ENCODE data around the gene DHRS7B. TPM values are rescaled to one million over a fixed set of nuclear protein-coding genes. Genes with fewer than 3 reads are reported as not detected.
A peak's percentile ranks its signal among the peaks of the same experiment; 100 is the strongest.
"Not testable (repeated sequence)": the region's sequence is repeated elsewhere in the genome, so short reads cannot be mapped to it uniquely, and the experiment has no call there.

The DHRS7B gene
- total RNA-seq, 1 donor from 2014 or later: 19.9 TPM

DNA sequence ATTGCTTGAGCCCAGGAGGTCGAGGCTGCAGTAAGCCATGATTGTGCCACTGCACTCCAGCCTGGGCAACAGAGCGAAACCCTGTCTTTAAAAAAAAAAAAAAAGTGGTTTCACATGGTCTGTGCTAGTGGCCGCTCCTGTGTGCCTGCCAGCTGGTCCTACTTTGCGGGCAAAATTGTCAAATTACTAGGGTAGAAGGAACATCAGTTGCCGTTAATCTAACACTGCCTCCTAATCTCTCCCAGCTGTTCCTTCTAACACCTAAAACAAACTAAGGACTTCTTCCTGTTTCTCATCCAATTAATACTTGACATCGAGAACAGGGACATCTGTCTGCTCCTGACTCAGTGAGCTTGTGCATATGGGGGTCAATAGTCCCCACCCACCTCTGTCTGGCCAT, 63.3 kb downstream of the DHRS7B start:
- no peak overlapping the region for H3K4me3 Mint-ChIP-seq (ENCODE audit: low read depth)
- no peak for DNase-seq (ENCODE audit: low spot score, unreplicated experiment)
- H3K27ac Mint-ChIP-seq: no peak overlapping the region
- H3K27me3 Mint-ChIP-seq: no peaks in the 10 kb centered on the region
- no peaks in the 10 kb centered on the region for H3K4me1 Mint-ChIP-seq (ENCODE audit: low read depth)
- H3K36me3 Mint-ChIP-seq (ENCODE audit: insufficient read depth): peaks cover 13% of the 10 kb centered on the region
- TF ChIP-seq, protein P1, sequence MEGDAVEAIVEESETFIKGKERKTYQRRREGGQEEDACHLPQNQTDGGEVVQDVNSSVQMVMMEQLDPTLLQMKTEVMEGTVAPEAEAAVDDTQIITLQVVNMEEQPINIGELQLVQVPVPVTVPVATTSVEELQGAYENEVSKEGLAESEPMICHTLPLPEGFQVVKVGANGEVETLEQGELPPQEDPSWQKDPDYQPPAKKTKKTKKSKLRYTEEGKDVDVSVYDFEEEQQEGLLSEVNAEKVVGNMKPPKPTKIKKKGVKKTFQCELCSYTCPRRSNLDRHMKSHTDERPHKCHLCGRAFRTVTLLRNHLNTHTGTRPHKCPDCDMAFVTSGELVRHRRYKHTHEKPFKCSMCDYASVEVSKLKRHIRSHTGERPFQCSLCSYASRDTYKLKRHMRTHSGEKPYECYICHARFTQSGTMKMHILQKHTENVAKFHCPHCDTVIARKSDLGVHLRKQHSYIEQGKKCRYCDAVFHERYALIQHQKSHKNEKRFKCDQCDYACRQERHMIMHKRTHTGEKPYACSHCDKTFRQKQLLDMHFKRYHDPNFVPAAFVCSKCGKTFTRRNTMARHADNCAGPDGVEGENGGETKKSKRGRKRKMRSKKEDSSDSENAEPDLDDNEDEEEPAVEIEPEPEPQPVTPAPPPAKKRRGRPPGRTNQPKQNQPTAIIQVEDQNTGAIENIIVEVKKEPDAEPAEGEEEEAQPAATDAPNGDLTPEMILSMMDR (IDR thresholded peaks at IDR 0.05; ENCODE audit: unreplicated experiment): no peak
- H3K9me3 Mint-ChIP-seq (ENCODE audit: low read depth): no peaks in the 10 kb centered on the region

DNA sequence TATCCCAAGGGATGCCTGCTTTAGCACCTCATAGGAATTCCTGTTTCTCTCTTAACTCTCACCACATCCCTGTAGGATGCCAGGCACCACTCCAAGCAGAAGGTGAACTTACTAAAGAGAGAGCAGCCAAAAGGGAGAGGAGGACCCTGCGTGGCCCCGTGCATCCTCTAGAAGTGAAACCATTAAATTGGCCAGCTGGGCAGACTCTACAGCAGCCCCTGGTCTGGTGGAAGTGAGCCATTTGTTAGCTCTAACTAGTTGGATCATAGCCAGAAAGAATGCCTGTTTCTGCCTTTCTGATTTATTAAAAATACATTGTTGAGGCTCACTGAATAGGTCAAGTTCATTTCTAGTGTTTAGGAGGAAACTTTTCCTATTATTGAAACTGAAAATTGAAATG, 64.9 kb downstream of the DHRS7B start:
- Mint-ChIP-seq H3K9me3 (ENCODE audit: low read depth) (no peaks in the 10 kb centered on the region), H3K36me3 (ENCODE audit: insufficient read depth) (peaks cover 10% of the 10 kb centered on the region), H3K27me3 (no peaks in the 10 kb centered on the region), H3K4me3 (ENCODE audit: low read depth) (no peak overlapping the region), H3K27ac (no peak overlapping the region), H3K4me1 (ENCODE audit: low read depth) (no peaks in the 10 kb centered on the region)
- TF ChIP-seq, protein P1 (IDR thresholded peaks at IDR 0.05; ENCODE audit: unreplicated experiment): no peak
- DNase-seq (ENCODE audit: low spot score, unreplicated experiment): no peak

DNA sequence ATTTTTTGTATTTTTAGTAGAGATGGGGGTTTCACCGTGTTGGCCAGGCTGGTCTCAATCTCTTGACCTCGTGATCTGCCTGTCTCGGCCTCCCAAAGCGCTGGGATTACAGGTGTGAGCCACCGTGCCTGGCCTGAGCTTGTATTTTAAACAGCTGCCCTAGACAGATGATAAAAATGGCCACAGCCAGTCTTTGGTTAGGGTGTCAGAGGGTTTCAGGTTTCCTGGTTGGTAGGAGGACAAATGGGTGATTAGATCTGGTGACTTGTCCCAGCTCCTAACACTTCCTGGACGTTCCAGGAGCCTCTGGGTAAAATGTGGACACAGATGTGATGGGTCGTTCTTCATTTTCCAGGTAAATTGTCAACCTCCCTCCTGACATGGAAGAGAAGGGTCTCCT, 65.7 kb downstream of the DHRS7B start:
- H3K36me3 Mint-ChIP-seq (ENCODE audit: insufficient read depth): peaks cover 15% of the 10 kb centered on the region

DNA sequence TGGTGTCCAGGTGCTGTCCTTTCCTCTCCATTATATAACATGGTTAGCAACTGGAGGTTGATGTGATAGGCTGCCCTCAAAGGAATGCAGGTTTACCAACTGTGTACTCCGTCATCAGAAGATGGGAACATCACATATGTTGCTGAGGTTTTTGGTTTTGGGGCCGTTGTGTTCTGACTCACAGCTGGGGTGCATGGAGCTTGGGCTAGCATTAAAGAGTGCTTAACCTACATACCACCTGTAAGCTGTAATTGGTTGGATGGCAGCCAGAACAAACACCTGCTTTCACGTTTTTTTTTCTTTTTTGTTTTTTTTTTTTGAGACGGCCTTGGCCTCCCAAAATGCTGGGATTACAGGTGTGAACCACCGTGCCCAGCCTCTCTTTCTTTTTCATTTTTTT, 66.3 kb downstream of the DHRS7B start:
- Mint-ChIP-seq H3K36me3 (ENCODE audit: insufficient read depth) (peaks cover 18% of the 10 kb centered on the region), H3K27ac (no peak overlapping the region), H3K4me1 (ENCODE audit: low read depth) (no peaks in the 10 kb centered on the region), H3K9me3 (ENCODE audit: low read depth) (no peaks in the 10 kb centered on the region), H3K27me3 (no peaks in the 10 kb centered on the region), H3K4me3 (ENCODE audit: low read depth) (no peak overlapping the region)
- DNase-seq (ENCODE audit: low spot score, unreplicated experiment): no peak
- TF ChIP-seq, protein P1 (IDR thresholded peaks at IDR 0.05; ENCODE audit: unreplicated experiment): no peak

More for the DNA sequence above, 65.7 kb downstream of the DHRS7B start:
- not testable (repeated sequence) for H3K27ac Mint-ChIP-seq; H3K27me3 Mint-ChIP-seq; H3K4me1 Mint-ChIP-seq (ENCODE audit: low read depth); H3K9me3 Mint-ChIP-seq (ENCODE audit: low read depth); DNase-seq (ENCODE audit: low spot score, unreplicated experiment); H3K4me3 Mint-ChIP-seq (ENCODE audit: low read depth)

DNA sequence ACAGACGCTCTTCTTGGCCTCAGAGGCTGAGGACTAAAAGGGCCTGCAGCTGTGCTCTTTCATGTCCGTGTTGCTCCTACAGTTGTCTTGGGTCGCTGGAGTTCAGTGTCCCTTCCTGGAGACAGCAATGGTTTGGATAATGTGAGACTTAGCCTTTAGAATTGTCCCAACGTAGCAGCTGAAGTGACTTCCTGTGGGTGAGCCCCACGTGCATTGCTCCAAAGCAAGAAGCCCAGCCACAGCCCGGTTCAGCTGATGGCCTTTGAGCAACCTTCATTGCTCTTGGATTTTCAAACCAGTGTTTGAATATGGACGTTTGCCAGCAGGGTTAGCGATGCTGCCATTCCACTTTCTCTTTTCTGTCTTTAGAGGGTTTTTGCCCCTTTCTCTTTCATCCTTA, 67.5 kb downstream of the DHRS7B start:
- no peak for DNase-seq (ENCODE audit: low spot score, unreplicated experiment)
- Mint-ChIP-seq H3K9me3 (ENCODE audit: low read depth) (no peaks in the 10 kb centered on the region), H3K27ac (peak overlapping the region; percentile 60), H3K4me1 (ENCODE audit: low read depth) (no peaks in the 10 kb centered on the region), H3K4me3 (ENCODE audit: low read depth) (no peak overlapping the region), H3K36me3 (ENCODE audit: insufficient read depth) (peaks cover 21% of the 10 kb centered on the region), H3K27me3 (no peaks in the 10 kb centered on the region)
- TF ChIP-seq, protein P1 (IDR thresholded peaks at IDR 0.05; ENCODE audit: unreplicated experiment): no peak

DNA sequence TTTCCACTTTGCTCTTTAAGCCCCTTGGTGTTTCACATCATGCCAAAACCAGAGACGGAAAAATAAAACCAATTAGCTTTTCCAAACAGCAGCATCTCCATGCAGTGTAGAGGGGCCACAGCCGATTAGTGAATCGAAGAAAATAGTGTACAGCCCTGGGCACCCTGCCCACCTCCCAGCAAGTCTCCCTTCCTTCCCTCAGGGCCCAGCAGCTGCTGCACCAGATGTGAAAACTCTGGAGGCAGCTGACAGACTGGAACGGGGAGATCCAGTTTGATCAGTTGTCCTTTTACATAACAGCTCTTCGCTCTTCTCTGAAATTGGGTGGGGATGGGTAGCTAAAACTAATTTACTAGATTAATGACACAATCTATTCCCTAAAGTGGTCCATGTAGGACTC, 67.9 kb downstream of the DHRS7B start:
- peaks cover 21% of the 10 kb centered on the region for H3K36me3 Mint-ChIP-seq (ENCODE audit: insufficient read depth)
- no peak overlapping the region for H3K27ac Mint-ChIP-seq
- TF ChIP-seq, protein P1 (IDR thresholded peaks at IDR 0.05; ENCODE audit: unreplicated experiment): no peak

More for the DNA sequence above, 67.9 kb downstream of the DHRS7B start:
- Mint-ChIP-seq H3K9me3 (ENCODE audit: low read depth) (no peaks in the 10 kb centered on the region), H3K4me1 (ENCODE audit: low read depth) (no peaks in the 10 kb centered on the region), H3K27me3 (no peaks in the 10 kb centered on the region), H3K4me3 (ENCODE audit: low read depth) (no peak overlapping the region)
- DNase-seq (ENCODE audit: low spot score, unreplicated experiment): no peak
